ENCODE data around the gene RARRES2. TPM values are rescaled to one million over a fixed set of nuclear protein-coding genes. Genes with fewer than 3 reads are reported as not detected.

RARRES2 gene
- total RNA-seq, 1 experiment from 2014 or later, result not detected

- H3K4me1 ChIP-seq (replicated peaks; ENCODE audit: insufficient read depth), result peaks cover under 1% of the 10 kb centered on the region; the same call in 1 of the 2 replicates
- no TSS peak for BruUV-seq (replicated peaks)
- H3K9me2 ChIP-seq (ENCODE audit: insufficient read depth), result no peaks in the 10 kb centered on the region
- H4K20me1 ChIP-seq (ENCODE audit: insufficient read depth), result no peaks in the 10 kb centered on the region
- intact Hi-C loops (cut with micrococcal nuclease; ENCODE audit: unreplicated experiment), result no loop called here
- no peak overlapping the region for H3K27ac ChIP-seq
- H3K79me2 ChIP-seq (ENCODE audit: low read depth), result no peaks in the 10 kb centered on the region
- H3F3A ChIP-seq (ENCODE audit: insufficient read depth, low read depth), result peaks cover 8% of the 10 kb centered on the region; the same call in 1 of the 2 replicates
- POLR2A ChIA-PET (ENCODE audit: unreplicated experiment), result no interaction called here
- no peaks in the 10 kb centered on the region for H3K9me3 ChIP-seq (ENCODE audit: insufficient read depth, low read depth)
- no peak for DNase-seq
- H3K27me3 ChIP-seq (ENCODE audit: insufficient read depth, low read depth), result no peaks in the 10 kb centered on the region
- CTCF ChIA-PET, result interaction anchor here (0.7 kb wide), 1 partner anchor 582 kb away, joined by 3 read pairs; no protein-coding TSS in a partner anchor
- H3K4me3 ChIP-seq, result no peak overlapping the region
- no peaks in the 10 kb centered on the region for H3K36me3 ChIP-seq (ENCODE audit: low read depth)
- no peak overlapping the region for H2AFZ ChIP-seq
- H3K4me2 ChIP-seq, result no peak overlapping the region
- TF ChIP-seq EZH2 (IDR thresholded peaks at IDR 0.05; ENCODE audit: low read depth) (no peak), CTCF (conservative IDR thresholded peaks at IDR 0.05) (no peak)
Measured at GRCh38 chr7:150385302-150385723, 43.9 kb upstream of the RARRES2 start.

GRCh38 chr7:150384406-150385301, 43.2 kb upstream of the RARRES2 start:
- Histone ChIP-seq H3K79me2 (ENCODE audit: low read depth) (no peaks in the 10 kb centered on the region), H2AFZ (no peak overlapping the region), H3K27me3 (ENCODE audit: insufficient read depth, low read depth) (no peaks in the 10 kb centered on the region), H3K4me2 (no peak overlapping the region), H4K20me1 (ENCODE audit: insufficient read depth) (no peaks in the 10 kb centered on the region), H3K9me3 (ENCODE audit: insufficient read depth, low read depth) (no peaks in the 10 kb centered on the region), H3K4me3 (no peak overlapping the region), H3F3A (ENCODE audit: insufficient read depth, low read depth) (peaks cover 7% of the 10 kb centered on the region; the same call in 1 of the 2 replicates), H3K36me3 (ENCODE audit: low read depth) (no peaks in the 10 kb centered on the region), H3K27ac (no peak overlapping the region), H3K4me1 (replicated peaks; ENCODE audit: insufficient read depth) (peaks cover 7% of the 10 kb centered on the region), H3K9me2 (ENCODE audit: insufficient read depth) (no peaks in the 10 kb centered on the region)
- POLR2A ChIA-PET (ENCODE audit: unreplicated experiment), result interaction anchor here (0.6 kb wide), 1 partner anchor 559 kb away, joined by 3 read pairs; no protein-coding TSS in a partner anchor
- TF ChIP-seq EZH2 (IDR thresholded peaks at IDR 0.05; ENCODE audit: low read depth) (no peak), CTCF (conservative IDR thresholded peaks at IDR 0.05) (no peak)
- BruUV-seq (replicated peaks), result no TSS peak
- CTCF ChIA-PET, result interaction anchor here (0.7 kb wide), 1 partner anchor 583 kb away, joined by 3 read pairs; no protein-coding TSS in a partner anchor
- peak in 1 of 2 experiments; percentile 22 for DNase-seq
- intact Hi-C loops (cut with micrococcal nuclease; ENCODE audit: unreplicated experiment), result no loop called here

GRCh38 chr7:150383710-150384397, 42.4 kb upstream of the RARRES2 start:
- TF ChIP-seq CTCF (conservative IDR thresholded peaks at IDR 0.05) (no peak), EZH2 (IDR thresholded peaks at IDR 0.05; ENCODE audit: low read depth) (no peak)
- intact Hi-C loops (cut with micrococcal nuclease; ENCODE audit: unreplicated experiment), result no loop called here
- H3K4me2 ChIP-seq, result no peak overlapping the region
- no peaks in the 10 kb centered on the region for H3K79me2 ChIP-seq (ENCODE audit: low read depth)
- H3K4me3 ChIP-seq, result no peak overlapping the region
- H3F3A ChIP-seq (ENCODE audit: insufficient read depth, low read depth), result peaks cover 7% of the 10 kb centered on the region; the same call in 1 of the 2 replicates
- no peaks in the 10 kb centered on the region for H3K9me2 ChIP-seq (ENCODE audit: insufficient read depth)
- H3K36me3 ChIP-seq (ENCODE audit: low read depth), result no peaks in the 10 kb centered on the region
- peaks cover 7% of the 10 kb centered on the region for H3K4me1 ChIP-seq (replicated peaks; ENCODE audit: insufficient read depth)
- BruUV-seq (replicated peaks), result no TSS peak
- no peaks in the 10 kb centered on the region for H3K9me3 ChIP-seq (ENCODE audit: insufficient read depth, low read depth)
- no peaks in the 10 kb centered on the region for H4K20me1 ChIP-seq (ENCODE audit: insufficient read depth)
- POLR2A ChIA-PET (ENCODE audit: unreplicated experiment), result interaction anchor here (0.6 kb wide), 1 partner anchor 560 kb away, joined by 3 read pairs; no protein-coding TSS in a partner anchor
- CTCF ChIA-PET, result no interaction called here
- no peak overlapping the region for H3K27ac ChIP-seq
- H3K27me3 ChIP-seq (ENCODE audit: insufficient read depth, low read depth), result no peaks in the 10 kb centered on the region
- no peak overlapping the region for H2AFZ ChIP-seq
- DNase-seq, result no peak

Measured in PC-9 (cell line).